Measurements from ENCODE around the gene MAT1A. TPM values are rescaled to one million over a fixed set of nuclear protein-coding genes. Genes with fewer than 3 reads are reported as not detected.

The MAT1A gene
- total RNA-seq, 1 experiment from 2014 or later = 1.6 TPM

DNA sequence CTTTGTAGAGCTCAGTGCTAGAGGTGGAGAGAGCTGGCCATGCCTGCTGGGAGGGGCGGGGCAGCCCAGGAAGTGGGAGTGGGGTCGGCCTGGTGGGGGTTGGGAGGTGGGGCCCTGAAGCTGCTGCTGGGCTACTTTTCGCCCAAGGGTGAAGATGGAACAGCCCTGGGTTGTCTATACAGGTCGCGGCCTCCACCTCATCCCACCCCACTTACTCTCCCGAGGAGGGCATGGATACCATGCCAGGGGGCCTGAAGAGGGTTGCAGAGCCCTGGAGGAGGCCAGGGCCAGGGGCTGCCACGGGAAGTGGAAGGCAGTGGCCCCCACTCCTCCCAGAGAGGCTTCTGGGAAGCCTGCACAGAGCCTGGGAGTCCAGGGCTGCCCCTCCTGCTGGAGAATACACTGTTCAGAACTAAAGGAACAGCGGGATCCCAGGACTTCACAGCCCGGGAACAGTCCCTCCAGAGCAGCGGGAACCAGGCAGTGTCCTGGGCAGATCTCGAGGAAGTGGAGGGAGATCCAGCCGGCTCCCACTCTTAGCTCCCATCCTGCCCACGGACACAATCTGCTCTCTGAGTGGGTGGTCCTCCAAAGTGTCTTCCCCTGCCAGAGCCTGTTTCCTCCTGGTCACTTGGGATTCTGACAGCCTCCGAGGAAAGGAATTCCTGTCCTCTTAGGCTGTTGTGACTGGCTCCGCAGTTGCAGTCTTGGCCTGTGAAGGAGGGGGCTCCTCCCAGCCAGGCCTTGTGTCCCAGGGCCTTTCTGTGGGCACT, 23.5 kb downstream of the MAT1A start:
- no peak overlapping the region for H3K4me3 ChIP-seq (replicated peaks in 1 of 2; ENCODE audit: low read depth in 1 of 2, low read length in 2 of 2)

More for the DNA sequence above, 23.5 kb downstream of the MAT1A start:
- peak; percentile 40; the same call in 1 of the 2 replicates for ATAC-seq
- H3K9ac ChIP-seq (ENCODE audit: low read length) = no peak overlapping the region
- no TSS peak for BruUV-seq (replicated peaks)
- H2AFZ ChIP-seq (ENCODE audit: low read depth, low read length, poor library complexity, severe bottlenecking) = no peak overlapping the region
- no peaks in the 10 kb centered on the region for H3K9me2 ChIP-seq (ENCODE audit: insufficient read depth)
- H3K4me1 ChIP-seq (ENCODE audit: control insufficient read depth in 1 of 2, insufficient read depth in 2 of 2, low read length in 2 of 2) = peaks cover 0 to 3% of the 10 kb centered on the region in 2 experiments; a peak in 1 of 4 replicates
- TF ChIP-seq ATF3 (IDR thresholded peaks at IDR 0.05) (no peak), YY1 (IDR thresholded peaks at IDR 0.05; ENCODE audit: extremely low read depth, insufficient replicate concordance, low read depth, low read length) (no peak), JUND (IDR thresholded peaks at IDR 0.05) (no peak), EZH2phosphoT487 (IDR thresholded peaks at IDR 0.05; ENCODE audit: borderline replicate concordance) (no peak), CTCF (IDR thresholded peaks at IDR 0.05 in 2 of 3, conservative IDR thresholded peaks at IDR 0.05 in 1 of 3; ENCODE audit: borderline replicate concordance in 1 of 3, insufficient read depth in 1 of 3, low read depth in 2 of 3, low read length in 2 of 3) (no peak), REST (IDR thresholded peaks at IDR 0.05; ENCODE audit: low read depth) (no peak), EZH2 (IDR thresholded peaks at IDR 0.05) (no peak), TCF7L2 (IDR thresholded peaks at IDR 0.05; ENCODE audit: borderline replicate concordance, extremely low read depth, insufficient read depth, insufficient read length) (no peak), SIN3A (IDR thresholded peaks at IDR 0.05; ENCODE audit: low read depth) (no peak), POLR2AphosphoS5 (IDR thresholded peaks at IDR 0.05; ENCODE audit: low read depth, low read length) (no peak), SP1 (IDR thresholded peaks at IDR 0.05; ENCODE audit: low read depth) (no peak), POLR2A (IDR thresholded peaks at IDR 0.05; ENCODE audit: borderline replicate concordance, extremely low read depth, insufficient read depth, insufficient read length) (no peak), ZBTB33 (IDR thresholded peaks at IDR 0.05; ENCODE audit: extremely low read depth, insufficient replicate concordance, low read length) (no peak), FOSL1 (IDR thresholded peaks at IDR 0.05; ENCODE audit: low read depth) (no peak), ELF1 (IDR thresholded peaks at IDR 0.05; ENCODE audit: borderline replicate concordance, low read depth) (no peak), CEBPB (IDR thresholded peaks at IDR 0.05; ENCODE audit: low read depth) (no peak), ZNF274 (IDR thresholded peaks at IDR 0.05; ENCODE audit: low read depth, low read length) (no peak), CBX3 (IDR thresholded peaks at IDR 0.05; ENCODE audit: low read depth) (no peak)
- no peaks in the 10 kb centered on the region for H3K9me3 ChIP-seq (ENCODE audit: control insufficient read depth in 1 of 2, insufficient read depth in 1 of 2, low read depth in 1 of 2, low read length in 2 of 2)
- no peak overlapping the region for H3K27ac ChIP-seq (ENCODE audit: low read depth, low read length)
- H3K27me3 ChIP-seq (ENCODE audit: insufficient read depth, low read length) = no peaks in the 10 kb centered on the region
- no peaks in the 10 kb centered on the region for H3K36me3 ChIP-seq (ENCODE audit: control insufficient read depth in 1 of 2, insufficient read depth in 2 of 2, low read length in 2 of 2)
- CTCF ChIA-PET = interaction anchor here (0.7 kb wide), 1 partner anchor 112 kb away, joined by 3 read pairs; no protein-coding TSS in a partner anchor
- intact Hi-C loops (cut with micrococcal nuclease) = no loop called here
- no peaks in the 10 kb centered on the region for H4K20me1 ChIP-seq (ENCODE audit: insufficient read depth)
- POLR2A ChIA-PET = no interaction called here
- no peaks in the 10 kb centered on the region for H3K79me2 ChIP-seq (ENCODE audit: insufficient read depth, low read length)
- DNase-seq (ENCODE audit: low read depth, low spot score) = no peak
- H3K4me2 ChIP-seq (ENCODE audit: low read length) = no peak overlapping the region
- RAD21 ChIA-PET (ENCODE audit: low non-redundant PET in 1 of 2, low total read pairs in 2 of 2, uncharacterized antibody in 2 of 2, unreplicated experiment in 2 of 2) = no interaction called here
